ENCODE results near the gene EPB42.

DNA sequence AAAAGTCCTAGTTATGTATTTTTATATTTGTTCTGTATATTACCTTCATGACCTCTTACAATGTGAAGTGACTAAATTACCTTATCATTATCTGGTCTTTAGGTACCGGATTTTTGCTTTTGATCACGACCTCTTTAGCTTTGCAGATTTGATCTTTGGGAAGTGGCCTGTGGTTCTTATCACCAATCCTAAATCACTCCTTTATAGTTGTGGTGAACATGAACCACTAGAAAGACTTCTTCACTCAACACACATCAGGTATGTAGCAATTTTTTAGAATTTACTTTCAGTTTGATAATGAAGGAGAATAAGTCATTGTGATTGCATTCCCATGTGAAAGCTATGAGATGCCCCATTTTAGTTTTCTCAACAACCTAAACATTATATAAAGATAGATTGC, 69.1 kb downstream of the EPB42 start:
- TF ChIP-seq POLR2A (IDR thresholded peaks at IDR 0.05; ENCODE audit: low read length) = no peak
- no peak for TF ChIP-seq GATA1 (IDR thresholded peaks at IDR 0.05; ENCODE audit: low read depth, low read length)
